Measurements from ENCODE around the gene NDUFS7. TPM values are rescaled to one million over a fixed set of nuclear protein-coding genes. Genes with fewer than 3 reads are reported as not detected.
A peak's percentile ranks its signal among the peaks of the same experiment; 100 is the strongest.

The NDUFS7 gene
- total and polyA plus RNA-seq, 2 experiments from 2014 or later: 264 to 455 TPM

GRCh38 chr19:1383017-1383311 lies 743 bp upstream of the NDUFS7 start:
- no peak for TF ChIP-seq CTCF (IDR thresholded peaks at IDR 0.05; ENCODE audit: low read depth, low read length)
- DNase-seq (ENCODE audit: low read depth in 1 of 2, low spot score in 1 of 2): no peak
- Histone ChIP-seq H3K27ac (no peak overlapping the region), H3K36me3 (no peaks in the 10 kb centered on the region), H3K4me3 (no peak overlapping the region), H3K9me3 (ENCODE audit: low read depth) (no peaks in the 10 kb centered on the region), H3K27me3 (no peaks in the 10 kb centered on the region), H3K4me1 (ENCODE audit: low read depth) (peaks cover 5% of the 10 kb centered on the region)

- Histone ChIP-seq H3K36me3 (peaks cover 3% of the 10 kb centered on the region), H3K9me3 (ENCODE audit: low read depth) (no peaks in the 10 kb centered on the region), H3K27me3 (no peaks in the 10 kb centered on the region), H3K27ac (peak overlapping the region; percentile 95), H3K4me3 (peak overlapping the region; percentile 98), H3K4me1 (ENCODE audit: low read depth) (peaks cover 5% of the 10 kb centered on the region)
- no peak for TF ChIP-seq CTCF (IDR thresholded peaks at IDR 0.05; ENCODE audit: low read depth, low read length)
- DNase-seq (ENCODE audit: low read depth in 1 of 2, low spot score in 1 of 2): no peak
These were observed 367 bp downstream of the NDUFS7 start for GRCh38 chr19:1384085-1384462.

- Histone ChIP-seq H3K36me3 (peaks cover 8% of the 10 kb centered on the region), H3K9me3 (ENCODE audit: low read depth) (no peaks in the 10 kb centered on the region), H3K27me3 (no peaks in the 10 kb centered on the region), H3K4me3 (peak overlapping the region; percentile 98), H3K27ac (peak overlapping the region; percentile 95), H3K4me1 (ENCODE audit: low read depth) (peaks cover 5% of the 10 kb centered on the region)
- TF ChIP-seq CTCF (IDR thresholded peaks at IDR 0.05; ENCODE audit: low read depth, low read length): no peak
- DNase-seq (ENCODE audit: low read depth in 1 of 2, low spot score in 1 of 2): no peak
These were observed 887 bp downstream of the NDUFS7 start for GRCh38 chr19:1384478-1385110.

- no peak for DNase-seq (ENCODE audit: low read depth in 1 of 2, low spot score in 1 of 2)
- Histone ChIP-seq H3K4me1 (ENCODE audit: low read depth) (peaks cover 5% of the 10 kb centered on the region), H3K36me3 (peaks cover 8% of the 10 kb centered on the region), H3K4me3 (no peak overlapping the region), H3K27ac (no peak overlapping the region), H3K27me3 (no peaks in the 10 kb centered on the region), H3K9me3 (ENCODE audit: low read depth) (no peaks in the 10 kb centered on the region)
- no peak for TF ChIP-seq CTCF (IDR thresholded peaks at IDR 0.05; ENCODE audit: low read depth, low read length)
These were observed 2.1 kb downstream of the NDUFS7 start for GRCh38 chr19:1385816-1386215.

- Histone ChIP-seq H3K27ac (no peak overlapping the region), H3K36me3 (peaks cover 18% of the 10 kb centered on the region), H3K4me3 (no peak overlapping the region), H3K27me3 (no peaks in the 10 kb centered on the region), H3K4me1 (ENCODE audit: low read depth) (no peaks in the 10 kb centered on the region), H3K9me3 (ENCODE audit: low read depth) (no peaks in the 10 kb centered on the region)
- DNase-seq (ENCODE audit: low read depth in 1 of 2, low spot score in 1 of 2): no peak
- TF ChIP-seq CTCF (IDR thresholded peaks at IDR 0.05; ENCODE audit: low read depth, low read length): no peak
These were observed 3.4 kb downstream of the NDUFS7 start for GRCh38 chr19:1386945-1387683.
